Right atrium auricular region (tissue), 2 donors: ENCODE data around the gene FAM120AOS. TPM values are rescaled to one million over a fixed set of nuclear protein-coding genes. Genes with fewer than 3 reads are reported as not detected.

Experiments used
- DNase-seq: peaks from one replicate; pipeline ENCODE4 v3.0.0-alpha.2; 2019; ENCODE audit warnings: low spot score
- H3K27ac ChIP-seq, 2 donors: fragments of 200-600 bp; sonication (generic); 1 replicate in 1 of 2; 2 replicates in 1 of 2; pipeline ENCODE4 v1.5.1; 2016 to 2019
- H3K27me3 ChIP-seq, 2 donors: fragments of 200-600 bp; sonication (generic); one replicate each; pipeline versions ENCODE4 v1.5.1 to v1.6.0; 2017 to 2019
- H3K36me3 ChIP-seq: fragments of 200-600 bp; sonication (generic); one replicate; pipeline ENCODE4 v1.5.1; 2016
- H3K4me1 ChIP-seq, 2 donors: fragments of 200-600 bp; sonication (generic); one replicate each; pipeline versions ENCODE4 v1.5.1 to v1.6.0; 2017 to 2019
- H3K4me3 ChIP-seq, 2 donors: fragments of 200-600 bp; sonication (generic); 1 replicate in 1 of 2; 2 replicates in 1 of 2; pipeline ENCODE4 v1.5.1; 2017 to 2019; ENCODE audit warnings: mild to moderate bottlenecking in 1 of 2, moderate library complexity in 1 of 2
- H3K9me3 ChIP-seq, 2 donors: fragments of 200-600 bp; sonication (generic); one replicate each; pipeline ENCODE4 v1.5.1; 2019
- CTCF ChIP-seq, 2 donors: fragments of 200-600 bp; sonication (generic); IDR thresholded peaks; one replicate each; pipeline ENCODE4 v1.5.1; 2019; ENCODE audit warnings: antibody characterized with exemption in 2 of 2
- total RNA-seq, 2 donors: library from RNA; depleted of rRNA; stranded (reverse); fragments of >200 nt; gene quantifications; one replicate each; pipeline ENCODE4 v1.1.0, GENCODE V29; 2016

FAM120AOS gene
- total RNA-seq, 2 donors from 2014 or later, result 32.4 to 47.0 TPM

- no peak for DNase-seq
- Histone ChIP-seq H3K27me3 (no peaks in the 10 kb centered on the region), H3K4me3 (no peak overlapping the region), H3K9me3 (no peaks in the 10 kb centered on the region), H3K27ac (peak overlapping the region; percentile 45 to 64), H3K36me3 (no peaks in the 10 kb centered on the region), H3K4me1 (peaks cover 0 to 80% of the 10 kb centered on the region in 2 donors)
- TF ChIP-seq CTCF (IDR thresholded peaks at IDR 0.05), result no peak
Measured at GRCh38 chr9:93467062-93467416, 13.7 kb upstream of the FAM120AOS start.

GRCh38 chr9:93466416-93467061 lies 13.2 kb upstream of the FAM120AOS start:
- peaks cover 0 to 82% of the 10 kb centered on the region in 2 donors for H3K4me1 ChIP-seq
- no peak for DNase-seq

DNA sequence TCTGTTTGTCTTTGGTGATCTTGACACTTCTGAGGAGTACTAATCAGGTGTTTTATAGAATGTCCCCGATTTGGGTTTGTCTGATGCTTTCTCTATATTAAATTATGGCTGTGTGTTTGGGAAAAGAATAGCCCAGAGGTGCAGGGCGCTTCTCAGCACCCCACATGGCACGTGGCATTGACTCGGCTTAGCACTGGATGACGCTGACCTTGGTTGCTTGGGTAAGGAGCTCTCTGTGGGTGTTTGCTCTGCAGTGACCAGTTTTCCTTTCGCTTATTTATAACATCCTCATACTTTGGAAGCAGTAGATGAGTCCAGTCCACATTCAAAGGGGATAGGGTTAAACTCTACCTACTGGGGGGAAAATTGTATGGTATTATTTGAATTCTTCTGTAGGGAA lies 12.5 kb upstream of the FAM120AOS start:
- no peak for DNase-seq
- Histone ChIP-seq H3K27me3 (no peaks in the 10 kb centered on the region), H3K27ac (peak overlapping the region; percentile 45 to 64), H3K4me1 (peaks cover 0 to 76% of the 10 kb centered on the region in 2 donors), H3K9me3 (no peaks in the 10 kb centered on the region), H3K4me3 (no peak overlapping the region), H3K36me3 (no peaks in the 10 kb centered on the region)
- TF ChIP-seq CTCF (IDR thresholded peaks at IDR 0.05), result no peak

More at GRCh38 chr9:93466416-93467061, 13.2 kb upstream of the FAM120AOS start:
- TF ChIP-seq CTCF (IDR thresholded peaks at IDR 0.05), result no peak
- Histone ChIP-seq H3K4me3 (no peak overlapping the region), H3K27ac (peak overlapping the region; percentile 45 to 64), H3K36me3 (no peaks in the 10 kb centered on the region), H3K9me3 (no peaks in the 10 kb centered on the region), H3K27me3 (no peaks in the 10 kb centered on the region)

- no peak for DNase-seq
- Histone ChIP-seq H3K27ac (peak overlapping the region; percentile 45 to 64), H3K4me1 (peaks cover 0 to 75% of the 10 kb centered on the region in 2 donors), H3K27me3 (no peaks in the 10 kb centered on the region), H3K4me3 (no peak overlapping the region), H3K9me3 (no peaks in the 10 kb centered on the region), H3K36me3 (no peaks in the 10 kb centered on the region)
- no peak for TF ChIP-seq CTCF (IDR thresholded peaks at IDR 0.05)
Measured at GRCh38 chr9:93464876-93465275, 11.5 kb upstream of the FAM120AOS start.

DNA sequence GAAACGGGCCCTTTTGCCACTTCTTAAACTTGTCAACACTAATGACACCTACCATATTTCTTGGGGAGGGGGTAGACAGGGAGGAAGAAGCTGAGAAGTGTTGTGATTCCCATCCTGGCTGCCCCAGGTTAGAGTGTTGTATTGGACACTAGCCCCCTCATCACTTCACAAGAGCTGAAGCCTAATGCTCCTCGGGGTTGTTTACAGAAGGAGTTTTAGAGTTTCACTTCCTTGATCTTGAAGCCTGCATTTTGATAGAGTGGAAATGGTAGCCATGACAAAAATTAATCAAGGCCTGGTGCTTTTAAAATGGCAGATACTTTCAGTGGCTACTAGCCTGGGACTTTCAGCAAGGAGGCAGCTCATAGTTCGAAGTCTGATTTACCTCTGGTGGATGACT lies 11.0 kb upstream of the FAM120AOS start:
- no peak for TF ChIP-seq CTCF (IDR thresholded peaks at IDR 0.05)
- peak overlapping the region; percentile 45 to 64 for H3K27ac ChIP-seq
- DNase-seq, result no peak

More for the DNA sequence above, 11.0 kb upstream of the FAM120AOS start:
- H3K4me1 ChIP-seq, result peaks cover 0 to 75% of the 10 kb centered on the region in 2 donors
- H3K4me3 ChIP-seq, result no peak overlapping the region
- H3K27me3 ChIP-seq, result no peaks in the 10 kb centered on the region
- no peaks in the 10 kb centered on the region for H3K9me3 ChIP-seq
- no peaks in the 10 kb centered on the region for H3K36me3 ChIP-seq
